GM12892 (cell line): ENCODE measurements around the gene AMZ1.

Experiments used
- DNase-seq: peaks from one replicate; pipeline ENCODE4 v3.0.0; 2011; ENCODE audit not compliant: insufficient read length
- FAIRE-seq: peaks from 2 replicates; lab custom pipeline; 2011; peaks lifted over from hg19 to GRCh38; lab: Jason Lieb, UNC
- POLR2A ChIP-seq: IDR thresholded peaks from 2 replicates; pipeline ENCODE4 v1.6.1; 2011; ENCODE audit warnings: low read depth, low read length, control low read depth
- POLR2AphosphoS5 ChIP-seq: IDR thresholded peaks from 2 replicates; pipeline ENCODE4 v1.6.1; 2011; ENCODE audit warnings: low read depth, low read length, control low read depth
- TAF1 ChIP-seq: IDR thresholded peaks from 2 replicates; pipeline ENCODE4 v1.6.1; 2011; ENCODE audit warnings: low read depth, mild to moderate bottlenecking, control low read depth, low read length, borderline replicate concordance

AMZ1 gene

DNA sequence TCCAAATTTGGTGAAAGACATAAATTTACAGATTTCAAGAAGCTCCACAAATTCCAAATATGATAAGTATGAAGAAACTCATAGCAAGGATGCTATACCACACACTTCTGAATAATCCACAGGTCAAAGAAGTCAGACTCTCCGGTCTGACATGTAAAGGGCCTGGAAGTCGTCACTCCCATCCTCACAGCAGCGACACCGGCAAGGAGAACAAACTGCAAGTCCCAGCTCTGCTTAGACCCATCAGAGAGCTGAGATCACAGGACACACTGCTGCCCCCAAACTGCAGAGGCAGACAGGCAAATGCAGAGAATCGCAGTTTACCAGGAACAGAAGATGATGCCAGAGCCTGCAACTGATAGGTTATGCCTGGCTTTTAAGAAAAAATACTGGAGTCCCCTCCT, 62.0 kb downstream of the AMZ1 start:
- no peak for FAIRE-seq
- TF ChIP-seq POLR2A (no peak), POLR2AphosphoS5 (no peak), TAF1 (no peak)

DNA sequence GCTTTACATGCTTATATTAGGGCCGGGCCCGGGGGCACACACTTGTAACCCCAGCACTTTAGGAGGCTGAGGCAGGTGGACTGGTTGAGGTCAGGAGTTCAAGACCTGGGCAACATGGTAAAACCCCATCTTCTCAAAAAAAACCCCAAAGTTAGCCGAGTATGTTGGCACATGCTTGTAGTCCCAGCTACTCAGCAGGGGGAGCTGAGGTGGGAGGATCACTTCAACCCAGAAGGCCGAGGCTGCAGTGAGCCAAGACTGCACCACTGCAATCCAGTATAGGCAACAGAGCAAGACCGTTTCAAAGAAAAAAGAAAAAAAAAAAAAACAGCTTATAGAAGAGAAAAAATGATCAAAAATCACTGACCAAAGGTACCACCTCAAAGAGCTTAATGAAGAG, 63.1 kb downstream of the AMZ1 start:
- DNase-seq (no peak), FAIRE-seq (no peak)
- TF ChIP-seq TAF1: no peak
- no peak for TF ChIP-seq POLR2A

More for the DNA sequence above, 62.0 kb downstream of the AMZ1 start:
- DNase-seq: no peak

DNA sequence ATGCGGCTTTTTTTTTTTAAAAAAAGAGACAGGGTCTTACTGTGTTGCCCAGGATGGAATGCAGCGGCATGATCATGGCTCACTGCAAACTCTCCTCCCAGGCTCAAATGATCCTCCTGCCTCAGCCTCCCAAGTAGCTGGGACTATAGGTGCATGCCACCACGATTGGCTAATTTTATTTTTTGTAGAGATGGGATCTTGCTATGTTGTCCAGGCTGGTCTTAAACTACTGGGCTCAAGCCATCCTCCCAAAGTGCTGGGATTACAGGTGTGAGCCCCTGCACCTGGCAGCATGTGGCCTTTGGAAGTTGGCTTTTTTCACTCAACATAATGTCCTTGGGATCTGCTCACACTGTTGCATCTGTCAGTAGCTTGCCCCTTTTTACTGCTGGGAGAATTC, 65.1 kb downstream of the AMZ1 start:
- no peak for DNase-seq
- no peak for TF ChIP-seq POLR2A
- no peak for TF ChIP-seq TAF1
- no peak for TF ChIP-seq POLR2AphosphoS5
- FAIRE-seq: no peak

DNA sequence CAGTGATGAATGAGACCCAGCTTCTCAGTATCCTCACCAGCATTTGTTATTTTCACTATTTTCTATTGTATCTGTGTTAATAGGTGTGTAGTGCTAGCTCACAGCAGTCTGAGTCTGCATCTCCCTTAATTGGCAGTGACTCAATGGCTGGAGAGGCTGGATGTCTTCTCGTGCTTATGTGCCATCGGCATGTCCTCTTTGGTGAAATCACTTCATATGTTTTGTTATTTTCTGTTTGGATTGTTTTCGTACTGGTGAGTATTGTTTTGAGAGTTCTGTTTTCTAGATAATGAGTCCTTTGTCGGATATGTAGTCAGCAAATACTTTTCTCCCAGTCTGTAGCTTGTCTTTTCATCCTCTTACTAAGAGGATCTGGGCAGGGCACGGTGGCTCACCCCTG, 66.1 kb downstream of the AMZ1 start:
- DNase-seq: no peak
- FAIRE-seq: no peak

DNA sequence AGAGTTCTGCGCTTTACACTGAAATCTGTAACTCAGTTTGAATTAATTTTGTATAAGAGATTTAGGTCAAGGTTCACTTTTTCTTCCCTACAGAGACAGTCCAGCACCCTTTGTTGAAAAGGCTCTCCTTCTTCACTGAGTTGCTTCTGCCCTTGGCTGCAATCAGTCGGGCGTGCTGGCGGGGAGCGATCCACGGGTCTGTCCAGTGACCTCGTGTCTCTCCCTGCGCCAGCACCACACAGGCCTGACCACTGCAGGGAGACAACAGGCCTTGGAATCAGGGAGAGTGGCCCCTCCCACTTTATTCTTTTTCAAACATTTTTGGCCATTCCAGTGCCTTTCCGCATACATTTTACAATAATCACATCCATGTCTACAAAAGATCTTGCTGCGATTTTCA, 66.9 kb downstream of the AMZ1 start:
- no peak for TF ChIP-seq POLR2A
- TF ChIP-seq TAF1: no peak
- TF ChIP-seq POLR2AphosphoS5: no peak
- FAIRE-seq: no peak
- no peak for DNase-seq

More for the DNA sequence above, 66.1 kb downstream of the AMZ1 start:
- TF ChIP-seq TAF1 (no peak), POLR2A (no peak), POLR2AphosphoS5 (no peak)

DNA sequence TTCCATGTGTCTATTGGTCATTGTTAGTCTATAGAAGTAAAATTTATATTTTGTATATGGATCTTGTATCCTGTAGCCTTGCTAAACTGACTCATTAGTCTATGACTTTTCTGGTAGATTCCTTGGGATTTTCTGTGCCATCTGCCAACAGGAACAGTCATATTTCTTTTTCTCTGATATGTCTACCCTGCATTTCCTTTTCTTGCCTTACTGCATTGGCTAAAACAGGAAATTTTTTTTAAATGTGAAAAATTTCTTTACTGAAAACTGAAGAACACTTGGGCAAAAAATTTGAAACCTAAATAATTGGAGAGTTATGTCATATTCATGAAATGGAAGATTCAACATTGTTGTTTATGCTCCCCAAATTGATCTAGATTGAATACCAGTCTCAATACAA, 67.5 kb downstream of the AMZ1 start:
- TF ChIP-seq POLR2A (no peak), TAF1 (no peak), POLR2AphosphoS5 (no peak)
- FAIRE-seq (no peak), DNase-seq (no peak)

DNA sequence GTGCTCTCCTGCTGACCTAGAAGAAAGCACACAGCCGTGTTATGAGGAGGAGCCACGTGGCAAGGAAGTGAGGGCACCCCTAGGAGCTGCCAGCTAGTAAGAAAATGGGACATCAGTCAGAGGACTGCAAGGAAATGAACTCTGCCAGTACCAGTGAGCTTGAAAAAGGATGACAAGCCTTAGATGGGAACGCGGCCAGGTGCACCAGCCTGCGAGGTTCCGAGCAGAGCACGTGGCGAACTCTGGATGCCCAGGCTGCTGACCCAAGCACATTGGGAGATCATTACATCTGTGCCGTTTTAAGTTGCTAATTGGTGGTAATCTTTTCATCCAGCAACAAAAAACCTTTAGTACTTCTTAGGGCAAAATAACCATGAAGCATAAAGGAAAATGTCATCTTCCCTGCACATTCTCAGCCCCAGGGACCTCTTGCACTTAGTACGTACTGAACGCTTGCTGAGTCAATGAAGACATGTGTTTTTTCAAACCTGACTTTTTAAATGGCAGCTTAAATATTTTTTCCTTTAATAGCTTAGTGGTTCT, 69.4 kb downstream of the AMZ1 start:
- no peak for TF ChIP-seq TAF1
- no peak for TF ChIP-seq POLR2A
- no peak for TF ChIP-seq POLR2AphosphoS5
- no peak for FAIRE-seq
- no peak for DNase-seq

DNA sequence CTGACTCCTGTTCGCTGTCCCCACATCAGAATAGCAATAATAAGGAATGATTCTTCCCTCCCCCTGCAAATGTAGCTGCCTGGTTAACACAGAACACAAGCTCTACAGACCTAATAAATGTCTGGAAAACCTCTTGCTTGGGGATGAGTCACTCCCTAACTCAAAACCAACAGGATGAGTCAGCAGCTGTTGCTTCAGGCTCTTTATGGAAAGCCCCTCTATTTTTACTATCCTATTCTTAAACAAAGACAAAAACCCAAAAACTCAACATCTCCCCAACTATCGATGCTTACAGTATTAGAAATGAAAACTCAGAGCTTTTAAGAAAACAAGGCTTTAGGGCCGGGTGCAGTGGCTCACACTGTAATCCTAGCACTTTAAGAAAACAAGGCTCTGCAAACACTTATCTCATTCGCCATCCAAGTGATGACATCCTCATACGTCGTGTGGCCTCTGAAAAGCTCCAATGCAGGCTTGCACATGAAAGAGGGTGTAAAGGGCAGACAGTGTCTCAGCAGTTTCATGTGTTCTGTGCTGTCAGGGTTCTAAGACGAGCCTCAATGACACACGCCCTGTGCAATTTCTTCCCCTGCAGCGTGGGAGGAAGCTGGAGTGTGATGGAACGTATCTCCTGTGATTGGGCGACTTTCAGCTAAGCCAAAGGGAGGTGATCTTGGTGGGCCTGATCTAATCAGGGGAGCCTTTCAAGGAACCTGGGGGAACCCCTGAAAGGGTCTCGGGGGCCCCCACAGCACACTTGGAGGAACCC, 70.1 kb downstream of the AMZ1 start:
- DNase-seq (no peak), FAIRE-seq (peak; percentile 82)
- TF ChIP-seq POLR2AphosphoS5 (peak; percentile 56), POLR2A (no peak), TAF1 (0 out of 2 replicates have a peak, but pooled peaks have one; percentile 30)

DNA sequence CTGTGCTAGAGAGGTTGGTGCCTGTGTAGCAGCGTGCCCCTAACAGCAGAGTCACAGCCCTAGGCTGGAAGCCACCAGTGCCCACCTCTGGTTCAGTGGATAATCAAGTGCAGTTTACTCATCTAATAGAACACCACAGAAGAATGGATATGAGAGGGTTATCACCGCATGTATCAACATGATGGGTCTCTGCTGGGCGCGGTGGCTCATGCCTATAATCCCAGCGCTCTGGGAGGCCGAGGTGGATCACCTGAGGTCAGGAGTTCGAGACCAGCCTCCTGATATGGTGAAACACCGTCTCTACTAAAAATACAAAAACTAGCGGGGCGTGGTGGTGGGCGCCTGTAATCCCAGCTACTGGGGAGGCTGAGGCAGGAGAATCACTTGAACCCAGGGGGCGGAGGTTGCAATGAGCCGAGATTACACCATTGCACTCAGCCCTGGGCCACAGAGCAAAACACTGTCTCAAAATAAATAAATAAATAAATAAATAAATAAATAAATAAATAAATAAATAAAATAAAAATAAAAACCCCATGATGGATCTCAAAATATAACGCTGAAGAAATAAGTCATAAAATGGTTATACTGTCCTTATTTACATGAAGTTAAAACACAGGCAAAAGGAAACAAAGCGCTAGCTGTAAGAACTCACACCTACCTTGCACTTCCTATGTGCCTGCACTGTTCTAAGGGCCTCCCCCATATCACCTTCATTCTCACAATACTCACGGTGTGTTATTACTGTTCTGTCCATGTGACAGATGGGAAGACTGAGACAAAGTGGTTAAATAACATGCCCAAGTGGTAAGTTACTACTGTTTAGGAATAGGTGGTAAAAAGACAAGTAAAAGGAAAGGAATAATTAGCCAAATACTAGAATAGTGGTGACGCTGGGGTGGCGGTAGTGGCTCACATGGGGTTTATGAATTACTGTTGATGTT, 70.9 kb downstream of the AMZ1 start:
- DNase-seq (no peak), FAIRE-seq (no peak)
- TF ChIP-seq TAF1 (no peak), POLR2A (no peak), POLR2AphosphoS5 (no peak)

DNA sequence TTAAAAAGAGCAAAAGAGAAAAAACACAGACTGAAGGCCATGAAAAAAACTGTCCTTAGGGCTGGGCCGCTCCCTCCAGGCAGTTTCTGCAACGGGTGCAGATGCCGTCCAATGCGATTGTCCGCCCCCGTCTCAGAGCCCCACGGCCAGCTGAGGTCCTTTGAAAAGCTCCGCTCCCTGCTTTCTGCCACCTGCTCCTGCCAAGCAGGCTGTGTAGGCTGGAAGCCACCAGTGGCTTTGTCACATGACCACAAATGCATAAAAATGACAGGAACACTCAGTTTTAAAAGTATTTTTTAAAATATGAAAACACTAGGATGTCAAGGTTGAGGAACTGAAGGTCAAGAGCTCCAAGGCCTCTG, 71.7 kb downstream of the AMZ1 start:
- DNase-seq (no peak), FAIRE-seq (no peak)
- TF ChIP-seq TAF1 (no peak), POLR2A (no peak), POLR2AphosphoS5 (no peak)
